K562 (cell line): ENCODE measurements around the gene HLCS. TPM values are rescaled to one million over a fixed set of nuclear protein-coding genes. Genes with fewer than 3 reads are reported as not detected.
A peak's percentile ranks its signal among the peaks of the same experiment; 100 is the strongest.

Source experiments
- ARHGAP35 ChIP-seq: fragments of 450-650 bp; IDR thresholded peaks from 2 replicates; pipeline ENCODE4 v1.6.1; 2018; ENCODE audit not compliant: partially characterized antibody
- ARID3A ChIP-seq: IDR thresholded peaks from 2 replicates; pipeline ENCODE4 v1.6.1; 2012; ENCODE audit warnings: low read depth, low read length, improper control_type of control experiment, borderline replicate concordance
- ATF2 ChIP-seq: sonication (generic); formaldehyde crosslinking; IDR thresholded peaks from 2 replicates; pipeline ENCODE4 v1.8.1; 2022; ENCODE audit warnings: missing genetic modification reagents
- ATF3 ChIP-seq, 2 experiments: fragments of 450-650 bp in 1 of 2; sonication (generic) in 1 of 2; formaldehyde crosslinking in 1 of 2; IDR thresholded peaks in 1 of 2; conservative IDR thresholded peaks in 1 of 2; 2 replicates each; pipeline versions ENCODE4 v1.6.1 to v1.8.1; 2016 to 2023; ENCODE audit warnings: mild to moderate bottlenecking in 2 of 2, moderate library complexity in 2 of 2, inconsistent platforms in 1 of 2, missing genetic modification reagents in 1 of 2
- CC2D1A ChIP-seq: fragments of 450-650 bp; IDR thresholded peaks from 2 replicates; pipeline ENCODE4 v1.6.1; 2017; ENCODE audit warnings: mild to moderate bottlenecking
- CREM ChIP-seq: IDR thresholded peaks from 2 replicates; pipeline ENCODE4 v1.6.1; 2014; ENCODE audit warnings: antibody characterized with exemption, low read depth
- DLX4 ChIP-seq: fragments of 250-450 bp; sonication (Bioruptor Pico); IDR thresholded peaks from 2 replicates; pipeline ENCODE4 v1.6.1; 2021; ENCODE audit warnings: mild to moderate bottlenecking
- ETS2 ChIP-seq: IDR thresholded peaks from 2 replicates; pipeline ENCODE4 v1.6.1; 2016; ENCODE audit warnings: borderline replicate concordance, missing genetic modification characterization, mild to moderate bottlenecking, moderate library complexity, missing compliant biosample characterization; ENCODE audit not compliant: poor library complexity, severe bottlenecking
- MEF2A ChIP-seq: IDR thresholded peaks from 2 replicates; pipeline ENCODE4 v1.6.1; 2011; ENCODE audit warnings: low read depth, mild to moderate bottlenecking, low read length, moderate library complexity; ENCODE audit not compliant: control insufficient read depth
- MLX ChIP-seq, 2 experiments: fragments of 450-650 bp in 1 of 2; sonication (generic) in 1 of 2; formaldehyde crosslinking; conservative IDR thresholded peaks; 2 replicates each; pipeline versions ENCODE4 v1.4.0 to v1.8.1; 2020 to 2022; ENCODE audit warnings: mild to moderate bottlenecking in 1 of 2, missing genetic modification reagents in 1 of 2
- NR4A1 ChIP-seq, 2 experiments: fragments of 250-450 bp in 1 of 2; fragments of 450-650 bp in 1 of 2; sonication (Bioruptor Pico) in 1 of 2; IDR thresholded peaks; 2 replicates each; pipeline versions ENCODE4 v1.4.0 to v1.6.1; 2016 to 2020; ENCODE audit warnings: mild to moderate bottlenecking in 2 of 2, missing compliant biosample characterization in 1 of 2, missing genetic modification characterization in 1 of 2, moderate library complexity in 1 of 2
- PHF20 ChIP-seq: fragments of 450-650 bp; IDR thresholded peaks from 2 replicates; pipeline ENCODE4 v1.6.1; 2018; ENCODE audit not compliant: partially characterized antibody
- PREB ChIP-seq: sonication (generic); formaldehyde crosslinking; IDR thresholded peaks from 2 replicates; pipeline ENCODE4 v1.8.1; 2023; ENCODE audit warnings: mild to moderate bottlenecking, missing genetic modification reagents
- ZBTB43 ChIP-seq: sonication (generic); formaldehyde crosslinking; IDR thresholded peaks from 2 replicates; pipeline ENCODE4 v1.8.0; 2023; ENCODE audit warnings: mild to moderate bottlenecking, missing genetic modification reagents
- ZKSCAN1 ChIP-seq: fragments of 150-350 bp; IDR thresholded peaks from 2 replicates; pipeline ENCODE4 v1.6.1; 2016; ENCODE audit warnings: low read depth, low read length
- ZNF143 ChIP-seq: sonication (generic); formaldehyde crosslinking; IDR thresholded peaks from 2 replicates; pipeline ENCODE4 v1.9.0; 2022; ENCODE audit warnings: mild to moderate bottlenecking, missing genetic modification reagents
- polyA plus RNA-seq, 8 experiments: library from polyadenylated mRNA; depleted of rRNA in 4 of 8; stranded (reverse) in 5 of 8; unstranded in 3 of 8; fragments of >200 nt; fragmentation: Nextera tagmentation in 2 of 8; fragmentation: Illumina TruSeq in 1 of 8; extraction: Ambion mirVana in 2 of 8; extraction: Trizol in 1 of 8; gene quantifications; 2 replicates each; pipeline versions ENCODE4 v1.2.1 to v1.2.3, GENCODE V29; 2011 to 2014; ENCODE audit warnings: inconsistent platforms in 1 of 8, missing spikeins in 1 of 8
- total RNA-seq, 7 experiments: library from RNA; depleted of rRNA in 6 of 7; stranded (reverse); fragments of >200 nt in 6 of 7; fragmentation: Illumina TruSeq in 2 of 7; extraction: Trizol in 2 of 7; gene quantifications; 2 replicates each; pipeline versions ENCODE4 v1.2.1 to v1.2.3, GENCODE V29; 2011 to 2021; ENCODE audit warnings: low replicate concordance in 1 of 7

The HLCS gene
- total and polyA plus RNA-seq, 9 of the 15 experiments (the other 6 are each of a cell fraction or from before 2014, with no cell fraction given): 3.0 to 21.5 (median 17.1) TPM

- TF ChIP-seq ARID3A (peak; percentile 53; the same call in 1 of the 2 replicates), ATF3 (IDR thresholded peaks at IDR 0.05) (peak; percentile 72), ATF3 (CRISPR knock-in tag; conservative IDR thresholded peaks at IDR 0.05) (0 out of 2 replicates have a peak, but pooled peaks have one; percentile 52), ETS2 (tag) (no peak), ZKSCAN1 (peak; percentile 23; the same call in 1 of the 2 replicates), PHF20 (no peak), CC2D1A (peak; percentile 78), CREM (peak; percentile 87), MLX (CRISPR knock-in tag; conservative IDR thresholded peaks at IDR 0.05) (no peak), MEF2A (no peak), NR4A1 (CRISPR knock-in tag; IDR thresholded peaks at IDR 0.05) (no peak), NR4A1 (tag; IDR thresholded peaks at IDR 0.05) (no peak), DLX4 (no peak), ZBTB43 (CRISPR knock-in tag) (no peak), PREB (CRISPR knock-in tag) (no peak), ARHGAP35 (no peak), ZNF143 (CRISPR knock-in tag) (no peak), ATF2 (CRISPR knock-in tag) (no peak)
These were observed 10.6 kb upstream of the HLCS start (continued) for GRCh38 chr21:36976882-36977651.
